ENCODE measurements around the gene SFXN4.

DNA sequence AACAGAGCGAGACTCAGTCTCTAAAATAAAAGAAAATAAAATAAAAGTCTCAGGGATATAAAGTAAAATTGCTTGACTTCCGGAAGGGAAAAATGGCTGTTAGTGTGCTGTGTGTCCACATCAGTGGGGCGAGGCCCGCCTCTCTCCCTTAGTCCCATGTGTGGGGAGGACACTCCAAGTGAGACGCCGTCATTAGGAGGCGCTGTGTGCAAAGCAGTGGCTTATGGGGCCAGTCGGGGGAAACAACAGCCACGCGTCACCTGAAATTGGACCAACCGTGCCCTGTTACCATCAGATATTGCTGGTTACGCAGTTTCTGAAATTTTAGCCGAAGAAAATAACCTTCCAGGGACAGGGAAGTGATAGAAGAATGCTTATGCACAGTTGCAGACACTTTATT lies 15.8 kb downstream of the SFXN4 start:
- TF ChIP-seq POLR2AphosphoS5 (IDR thresholded peaks at IDR 0.05; ENCODE audit: borderline replicate concordance, low read depth, low read length) = no peak
- no peak for TF ChIP-seq EZH2 (IDR thresholded peaks at IDR 0.05)

Measured in SK-N-MC (cell line).